Astrocyte of the cerebellum (primary cell): Measurements from ENCODE around the gene LIMA1.

Experiments used
- DNase-seq: peaks from one replicate; pipeline ENCODE4 v3.0.0-alpha.2; 2011; ENCODE audit warnings: low read depth
- H3K4me3 ChIP-seq: 2 replicates; pipeline ENCODE4 v1.5.1; 2011; ENCODE audit warnings: mild to moderate bottlenecking, low read depth, low read length, moderate library complexity
- CTCF ChIP-seq: IDR thresholded peaks from 2 replicates; pipeline ENCODE4 v1.5.1; 2012; ENCODE audit warnings: low read length, low read depth, moderate library complexity, mild to moderate bottlenecking; ENCODE audit errors: missing control alignments
- in situ Hi-C: cut with HindIII; loops from 2 replicates; pipeline ENCODE4 v1.10.0; 2017; ENCODE audit warnings: low sequenced_read_pairs

The LIMA1 gene

GRCh38 chr12:50185970-50186663 is 97.2 kb downstream of the LIMA1 start:
- no peak for DNase-seq
- in situ Hi-C loops, result no loop called here
- no peak overlapping the region for H3K4me3 ChIP-seq
- no peak for TF ChIP-seq CTCF

- DNase-seq, result no peak
- in situ Hi-C loops, result no loop called here
- H3K4me3 ChIP-seq, result no peak overlapping the region
- no peak for TF ChIP-seq CTCF
These were observed 97.9 kb downstream of the LIMA1 start for GRCh38 chr12:50185301-50185895.

- no peak overlapping the region for H3K4me3 ChIP-seq
- in situ Hi-C loops, result no loop called here
- TF ChIP-seq CTCF, result no peak
- no peak for DNase-seq
These were observed 99.1 kb downstream of the LIMA1 start for GRCh38 chr12:50184261-50184660.

GRCh38 chr12:50182461-50182860 is 100.9 kb downstream of the LIMA1 start:
- TF ChIP-seq CTCF, result no peak
- DNase-seq, result no peak
- in situ Hi-C loops, result no loop called here
- H3K4me3 ChIP-seq, result no peak overlapping the region

- in situ Hi-C loops, result no loop called here
- no peak for TF ChIP-seq CTCF
- DNase-seq, result no peak
- no peak overlapping the region for H3K4me3 ChIP-seq
These were observed 101.6 kb downstream of the LIMA1 start for GRCh38 chr12:50181691-50182090.

GRCh38 chr12:50175716-50176026 is 107.6 kb downstream of the LIMA1 start:
- no peak for TF ChIP-seq CTCF
- DNase-seq, result no peak
- in situ Hi-C loops, result no loop called here
- H3K4me3 ChIP-seq, result no peak overlapping the region
